Lower leg skin (tissue), 4 donors: ENCODE data around the gene BEST4. TPM values are rescaled to one million over a fixed set of nuclear protein-coding genes. Genes with fewer than 3 reads are reported as not detected.

Source experiments
- DNase-seq, 2 donors: peaks; one replicate each; pipeline ENCODE4 v3.0.0-alpha.2; 2019; ENCODE audit warnings: low spot score in 2 of 2
- H3K4me3 ChIP-seq: fragments of 200-600 bp; sonication (generic); 2 replicates; pipeline ENCODE4 v1.5.1; 2017; ENCODE audit warnings: mild to moderate bottlenecking, low read depth; ENCODE audit not compliant: poor library complexity, severe bottlenecking
- POLR2A ChIP-seq, 2 donors: fragments of 450-650 bp; IDR thresholded peaks; one replicate each; pipeline ENCODE4 v1.6.1; 2016 to 2017; ENCODE audit warnings: antibody characterized with exemption in 2 of 2, mild to moderate bottlenecking in 1 of 2, moderate library complexity in 1 of 2
- WGBS, 2 donors: methylation state at CpG; one replicate each; pipeline ENCODE4 v1.1.5; 2018; 5-methylcytosine and 5-hydroxymethylcytosine counted together
- intact Hi-C: fragments of 100-400 bp; cut with DNase I; formaldehyde crosslinking; loops from one replicate; pipeline ENCODE4 v1.15.0; 2023; ENCODE audit warnings: low total_unique reads
- total RNA-seq, 4 donors: library from RNA; depleted of rRNA; stranded (reverse); fragments of >200 nt; gene quantifications; one replicate each; pipeline ENCODE4 v1.1.0, GENCODE V29; 2016
- TF ChIP-seq, protein P1 (sequence below), 3 donors: fragments of 450-650 bp; IDR thresholded peaks; one replicate each; pipeline ENCODE4 v1.5.1; 2016; ENCODE audit warnings: antibody characterized with exemption in 3 of 3, mild to moderate bottlenecking in 3 of 3, moderate library complexity in 2 of 3

The BEST4 gene
- total RNA-seq, 4 donors from 2014 or later = 0.23 TPM; not detected in 3

DNA sequence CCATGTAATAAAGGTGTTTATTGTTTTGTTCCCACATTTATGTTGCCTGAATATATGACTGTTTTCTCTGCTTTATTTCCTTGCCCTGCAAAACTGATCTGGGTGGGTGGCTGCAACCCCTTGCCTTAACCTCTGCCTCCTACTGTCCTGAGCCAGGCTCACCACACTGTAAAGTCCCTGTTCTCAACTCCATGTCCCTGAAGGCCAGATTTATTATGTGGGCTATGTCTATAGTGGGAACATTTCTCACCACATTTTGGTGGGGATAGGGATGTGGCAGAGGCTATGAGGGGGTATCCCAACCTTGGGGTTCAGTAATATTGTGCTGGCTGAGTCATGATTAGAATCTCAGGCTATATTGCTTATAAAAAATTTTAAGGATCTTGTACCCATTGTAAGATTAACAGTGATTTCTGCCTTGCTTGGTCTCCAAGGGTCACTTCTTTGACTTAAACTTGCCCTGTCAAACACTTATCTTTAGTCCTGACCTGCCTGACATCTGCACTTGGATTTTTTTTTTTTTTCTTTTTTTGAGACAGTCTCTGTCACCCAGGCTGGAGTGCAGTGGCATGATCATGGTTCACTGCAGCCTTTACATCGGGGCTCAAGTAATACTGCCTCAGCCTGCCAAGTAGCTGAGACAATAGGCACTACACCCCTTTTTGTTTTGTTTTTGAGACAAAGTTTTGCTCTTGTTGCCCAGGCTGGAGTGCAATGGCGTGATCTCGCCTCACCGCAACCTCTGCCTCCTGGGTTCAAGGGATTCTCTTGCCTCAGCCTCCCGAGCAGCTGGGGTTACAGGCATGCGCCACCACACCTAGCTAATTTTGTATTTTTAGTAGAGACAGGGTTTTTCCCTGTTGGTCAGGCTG, 9.0 kb downstream of the BEST4 start:
- TF ChIP-seq, protein P1, sequence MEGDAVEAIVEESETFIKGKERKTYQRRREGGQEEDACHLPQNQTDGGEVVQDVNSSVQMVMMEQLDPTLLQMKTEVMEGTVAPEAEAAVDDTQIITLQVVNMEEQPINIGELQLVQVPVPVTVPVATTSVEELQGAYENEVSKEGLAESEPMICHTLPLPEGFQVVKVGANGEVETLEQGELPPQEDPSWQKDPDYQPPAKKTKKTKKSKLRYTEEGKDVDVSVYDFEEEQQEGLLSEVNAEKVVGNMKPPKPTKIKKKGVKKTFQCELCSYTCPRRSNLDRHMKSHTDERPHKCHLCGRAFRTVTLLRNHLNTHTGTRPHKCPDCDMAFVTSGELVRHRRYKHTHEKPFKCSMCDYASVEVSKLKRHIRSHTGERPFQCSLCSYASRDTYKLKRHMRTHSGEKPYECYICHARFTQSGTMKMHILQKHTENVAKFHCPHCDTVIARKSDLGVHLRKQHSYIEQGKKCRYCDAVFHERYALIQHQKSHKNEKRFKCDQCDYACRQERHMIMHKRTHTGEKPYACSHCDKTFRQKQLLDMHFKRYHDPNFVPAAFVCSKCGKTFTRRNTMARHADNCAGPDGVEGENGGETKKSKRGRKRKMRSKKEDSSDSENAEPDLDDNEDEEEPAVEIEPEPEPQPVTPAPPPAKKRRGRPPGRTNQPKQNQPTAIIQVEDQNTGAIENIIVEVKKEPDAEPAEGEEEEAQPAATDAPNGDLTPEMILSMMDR (IDR thresholded peaks at IDR 0.05) = no peak
- TF ChIP-seq POLR2A (IDR thresholded peaks at IDR 0.05) = no peak
- WGBS, 2 donors = 87 to 91% methylated on average over 6 of the region's 6 CpGs
- DNase-seq = no peak
- intact Hi-C loops = no loop called here
- H3K4me3 ChIP-seq = no peak overlapping the region

DNA sequence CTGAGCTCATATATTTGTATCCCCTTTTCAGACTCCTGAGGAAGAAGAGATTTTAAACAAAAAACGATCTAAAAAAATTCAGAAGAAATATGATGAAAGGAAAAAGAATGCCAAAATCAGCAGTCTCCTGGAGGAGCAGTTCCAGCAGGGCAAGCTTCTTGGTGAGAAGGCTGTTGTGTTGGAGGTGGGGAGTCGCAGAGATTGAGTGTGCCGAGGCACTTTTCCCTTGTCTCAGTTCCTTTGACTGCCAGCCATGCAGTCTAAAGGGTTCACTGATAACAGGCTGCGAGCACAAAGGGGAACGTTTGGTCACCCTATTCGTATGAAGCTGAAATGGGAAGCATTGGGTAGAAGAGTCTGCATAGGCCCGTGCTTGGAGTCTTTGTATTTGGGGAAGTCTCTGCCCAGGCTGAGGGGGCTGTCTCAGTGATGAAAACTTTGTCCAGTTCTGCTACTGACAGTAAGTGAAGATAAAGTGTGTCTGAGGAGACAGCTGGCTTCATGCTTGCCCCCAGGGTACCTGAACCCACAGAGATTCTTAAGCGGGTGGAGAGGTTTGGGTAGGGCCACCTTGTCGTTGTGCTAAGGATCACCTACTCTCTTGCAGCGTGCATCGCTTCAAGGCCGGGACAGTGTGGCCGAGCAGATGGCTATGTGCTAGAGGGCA, 9.9 kb downstream of the BEST4 start:
- no peak for TF ChIP-seq POLR2A (IDR thresholded peaks at IDR 0.05)
- TF ChIP-seq, protein P1 (IDR thresholded peaks at IDR 0.05) = no peak
- 71 to 77% methylated on average over 13 of the region's 13 CpGs for WGBS, 2 donors
- intact Hi-C loops = no loop called here
- DNase-seq = no peak
- no peak overlapping the region for H3K4me3 ChIP-seq

DNA sequence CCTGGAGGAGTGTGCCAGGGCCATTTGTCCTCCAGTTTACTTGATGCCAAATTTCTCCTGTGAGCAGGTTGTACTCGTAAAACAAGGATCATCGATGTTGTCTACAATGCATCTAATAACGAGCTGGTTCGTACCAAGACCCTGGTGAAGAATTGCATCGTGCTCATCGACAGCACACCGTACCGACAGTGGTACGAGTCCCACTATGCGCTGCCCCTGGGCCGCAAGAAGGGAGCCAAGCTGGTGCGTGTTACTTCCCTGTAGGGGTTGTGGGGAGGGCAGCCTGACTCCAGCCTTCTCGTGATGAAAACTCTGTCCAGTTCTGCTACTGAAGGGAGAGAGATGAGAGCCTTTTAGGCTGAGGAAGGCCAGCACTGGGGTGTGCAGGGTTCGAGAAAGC, 10.4 kb downstream of the BEST4 start:
- H3K4me3 ChIP-seq = no peak overlapping the region
- intact Hi-C loops = no loop called here
- DNase-seq = no peak
- 79 to 82% methylated on average over 14 of the region's 14 CpGs for WGBS, 2 donors
- TF ChIP-seq POLR2A (IDR thresholded peaks at IDR 0.05) = no peak
- TF ChIP-seq, protein P1 (IDR thresholded peaks at IDR 0.05) = no peak

DNA sequence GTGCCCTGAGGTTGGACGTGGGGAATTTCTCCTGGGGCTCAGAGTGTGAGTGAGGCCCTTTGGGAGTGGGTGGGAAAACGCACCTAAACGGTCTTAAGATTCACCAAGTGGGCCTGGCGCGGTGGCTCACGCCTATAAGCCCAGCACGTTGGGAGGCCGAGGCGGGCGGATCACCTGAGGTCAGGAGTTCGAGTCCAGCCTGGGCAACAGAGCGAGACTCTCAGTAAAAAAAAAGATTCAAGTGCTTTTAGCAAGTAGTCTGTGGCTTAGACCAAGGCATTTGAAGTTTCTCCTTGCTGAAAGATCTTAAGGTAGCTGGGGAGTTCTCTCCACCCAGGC, 11.3 kb downstream of the BEST4 start:
- TF ChIP-seq POLR2A (IDR thresholded peaks at IDR 0.05) = no peak
- TF ChIP-seq, protein P1 (IDR thresholded peaks at IDR 0.05) = no peak
- intact Hi-C loops = no loop called here
- peak overlapping the region; percentile 85 for H3K4me3 ChIP-seq
- 38 to 50% methylated on average over 12 of the region's 12 CpGs for WGBS, 2 donors
- no peak for DNase-seq

DNA sequence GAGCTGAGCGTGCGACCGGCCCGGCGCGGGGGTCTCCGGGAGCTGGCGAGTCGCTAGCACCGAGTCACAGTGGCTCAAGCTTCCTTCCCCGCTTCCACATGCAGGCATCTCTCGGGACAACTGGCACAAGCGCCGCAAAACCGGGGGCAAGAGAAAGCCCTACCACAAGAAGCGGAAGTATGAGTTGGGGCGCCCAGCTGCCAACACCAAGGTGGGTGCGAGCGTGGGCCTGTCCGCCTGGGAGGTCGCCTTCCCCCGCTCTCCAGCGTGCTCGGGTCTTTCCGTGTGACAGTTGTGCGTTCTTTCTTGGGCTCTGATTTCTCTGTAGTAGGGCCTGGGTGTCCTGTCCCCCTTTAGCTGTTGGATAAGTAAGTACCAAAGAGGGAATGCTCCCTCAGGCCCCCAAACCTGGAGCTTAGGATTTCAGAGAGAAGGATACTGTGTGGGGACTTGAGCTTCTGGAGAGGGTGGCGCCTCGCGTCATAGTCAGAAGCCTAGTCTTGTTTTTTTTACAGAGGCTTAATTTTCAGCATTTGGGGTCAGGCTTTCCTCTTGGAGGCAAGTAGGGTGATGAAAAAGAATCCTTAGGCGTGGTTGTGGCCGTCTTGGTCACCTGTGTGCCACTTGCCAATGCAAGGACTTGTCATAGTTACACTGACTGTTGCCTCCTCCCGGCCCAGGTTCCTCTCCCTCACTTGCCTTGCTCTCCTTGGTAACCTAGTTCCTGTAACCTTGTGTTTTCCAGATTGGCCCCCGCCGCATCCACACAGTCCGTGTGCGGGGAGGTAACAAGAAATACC, 11.8 kb downstream of the BEST4 start:
- intact Hi-C loops = no loop called here
- DNase-seq = no peak
- H3K4me3 ChIP-seq = peak overlapping the region; percentile 85
- WGBS, 2 donors = 5 to 11% methylated on average over 24 to 35 of the region's 36 CpGs
- TF ChIP-seq POLR2A (IDR thresholded peaks at IDR 0.05) = no peak
